G401.6 (cell line): ENCODE results near the gene RERE.

Source experiments
- FAIRE-seq: peaks from 2 replicates; lab custom pipeline; 2012; peaks lifted over from hg19 to GRCh38; lab: Jason Lieb, UNC

RERE gene

GRCh38 chr1:8374356-8374755 lies 443.1 kb downstream of the RERE start:
- no peak for FAIRE-seq

DNA sequence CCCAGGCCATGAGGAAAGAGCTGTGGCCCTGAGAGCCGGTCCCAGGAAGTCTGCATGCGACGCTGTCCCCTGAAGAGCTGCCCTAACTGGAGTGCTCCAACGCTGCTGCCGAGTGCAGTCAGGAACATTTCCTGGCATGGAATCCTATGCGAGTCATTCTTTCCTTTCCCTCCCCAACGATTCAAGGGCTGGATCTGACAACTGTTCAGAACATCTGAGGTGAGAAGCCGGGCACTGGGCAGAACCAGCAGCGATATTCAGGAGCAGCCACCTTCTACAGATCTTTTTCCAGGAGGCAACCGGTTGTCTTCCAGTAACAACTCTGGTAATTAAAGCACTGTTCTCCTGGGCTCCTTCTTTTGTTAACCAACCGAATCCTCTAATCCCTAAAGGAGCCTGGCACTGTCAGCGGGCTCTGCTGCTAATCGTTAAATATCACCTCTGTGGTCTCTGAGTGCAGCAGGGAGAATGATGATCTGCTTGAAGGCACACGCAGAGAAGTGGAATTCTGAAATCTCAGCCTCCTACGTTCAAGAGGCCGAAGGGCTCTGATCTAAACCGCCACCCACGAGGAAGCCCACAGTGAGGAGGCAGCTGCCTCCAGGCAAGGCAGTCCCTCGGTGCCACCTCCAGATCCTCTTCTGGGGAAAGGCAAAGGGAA lies 443.7 kb downstream of the RERE start:
- no peak for FAIRE-seq

GRCh38 chr1:8373125-8373524 lies 444.3 kb downstream of the RERE start:
- no peak for FAIRE-seq

GRCh38 chr1:8371372-8371991 lies 446.0 kb downstream of the RERE start:
- FAIRE-seq: no peak

GRCh38 chr1:8370905-8371315 lies 446.5 kb downstream of the RERE start:
- FAIRE-seq: no peak

DNA sequence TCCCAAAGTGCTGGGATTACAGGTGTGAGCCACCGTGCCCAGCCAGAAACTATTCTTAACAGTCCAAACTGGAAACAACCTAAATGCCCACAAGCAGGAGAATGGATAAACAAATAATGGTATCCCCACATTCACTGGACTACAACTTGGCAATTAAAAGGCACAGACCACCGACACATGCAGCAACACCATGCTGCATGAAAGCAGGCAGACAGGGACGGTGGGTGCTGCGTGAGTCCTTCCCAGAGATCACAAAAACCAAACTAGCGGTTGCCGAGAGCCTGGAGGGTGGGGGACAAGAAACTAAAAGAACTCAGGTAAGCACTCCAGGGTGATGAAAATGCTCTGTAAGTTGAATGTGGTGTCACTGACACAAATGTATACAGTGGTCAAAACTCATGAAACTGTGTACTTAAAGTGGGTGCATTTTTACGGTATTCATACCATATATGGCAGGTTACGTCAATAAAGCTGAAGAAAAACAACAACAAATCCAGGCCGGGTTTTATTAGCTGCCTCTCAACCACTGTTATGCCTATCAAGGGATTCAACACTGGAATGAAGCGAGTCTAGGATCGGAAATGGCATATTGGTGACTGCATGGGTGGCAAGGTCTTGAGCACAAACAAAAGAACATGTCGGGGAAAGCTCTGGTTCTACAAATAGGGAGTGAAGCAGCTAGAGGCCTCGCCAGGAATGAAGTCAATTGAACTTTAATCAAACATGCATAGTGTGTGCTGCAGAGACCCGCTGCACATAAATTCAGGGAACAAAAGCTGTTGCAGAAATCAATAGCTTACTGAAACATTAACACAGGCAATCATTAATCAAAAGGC lies 447.2 kb downstream of the RERE start:
- FAIRE-seq: no peak

DNA sequence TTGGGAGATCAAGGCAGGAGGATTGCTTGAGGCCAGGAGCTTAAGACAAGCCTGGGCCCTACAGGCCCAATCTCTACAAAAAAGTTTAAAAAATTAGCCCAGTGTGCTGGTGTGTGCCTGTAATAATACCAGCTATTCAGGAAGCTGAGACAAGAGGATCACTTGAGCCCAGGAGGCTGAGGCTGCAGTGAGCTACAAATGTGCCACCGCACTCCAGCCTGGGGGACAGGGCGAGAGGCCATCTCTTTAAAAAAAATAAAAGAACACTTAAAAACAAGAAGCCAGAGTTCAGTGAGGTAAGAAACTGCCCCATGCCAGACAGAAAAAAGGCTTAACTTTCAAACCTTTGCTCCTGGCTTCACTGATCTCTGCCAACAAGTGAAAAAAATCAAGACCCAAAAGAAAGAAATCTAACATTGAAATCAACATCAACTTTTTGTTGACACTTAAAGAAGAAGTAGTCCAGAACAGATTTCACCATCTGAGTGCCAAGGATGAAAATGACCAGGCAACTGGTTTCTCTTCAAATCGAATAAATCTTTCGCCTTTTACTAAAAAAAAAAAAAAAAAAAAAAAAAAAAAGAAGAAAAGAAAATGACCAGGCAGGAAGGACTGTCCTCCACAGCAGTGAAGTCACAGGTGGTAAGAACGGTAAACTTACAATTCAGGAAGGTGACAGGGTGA lies 448.3 kb downstream of the RERE start:
- no peak for FAIRE-seq

- no peak for FAIRE-seq
Observed at GRCh38 chr1:8367571-8368194, 449.8 kb downstream of the RERE start.

- FAIRE-seq: no peak
Observed at GRCh38 chr1:8365661-8366362, 451.6 kb downstream of the RERE start.

- no peak for FAIRE-seq
Observed at GRCh38 chr1:8364528-8365442, 452.7 kb downstream of the RERE start.

DNA sequence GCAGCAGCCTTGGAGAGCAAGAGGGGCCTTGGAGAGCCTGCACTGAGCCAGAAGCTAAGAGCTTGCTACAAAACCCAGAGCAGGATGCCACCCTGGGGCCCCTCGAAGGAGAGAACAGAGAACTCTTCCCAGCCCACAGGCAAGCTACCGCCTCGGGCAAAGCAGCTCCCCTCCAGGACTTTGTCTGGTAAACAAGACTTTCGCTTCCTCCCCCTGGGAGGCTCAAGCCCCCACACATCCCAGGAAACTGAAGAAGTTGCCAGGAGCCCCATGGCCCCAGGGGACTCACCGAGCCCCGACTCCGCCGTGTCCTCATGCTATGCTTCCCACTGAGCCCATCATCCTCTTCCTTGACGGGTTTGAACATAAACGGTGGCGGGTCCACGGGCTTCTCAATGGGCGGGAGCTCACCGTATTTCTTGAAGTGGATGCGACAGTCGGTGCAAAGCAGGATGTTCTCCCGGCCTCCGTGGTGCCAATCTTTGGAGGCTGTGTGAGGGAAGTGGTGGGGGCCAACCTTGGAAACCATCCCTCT lies 453.6 kb downstream of the RERE start:
- FAIRE-seq: no peak

DNA sequence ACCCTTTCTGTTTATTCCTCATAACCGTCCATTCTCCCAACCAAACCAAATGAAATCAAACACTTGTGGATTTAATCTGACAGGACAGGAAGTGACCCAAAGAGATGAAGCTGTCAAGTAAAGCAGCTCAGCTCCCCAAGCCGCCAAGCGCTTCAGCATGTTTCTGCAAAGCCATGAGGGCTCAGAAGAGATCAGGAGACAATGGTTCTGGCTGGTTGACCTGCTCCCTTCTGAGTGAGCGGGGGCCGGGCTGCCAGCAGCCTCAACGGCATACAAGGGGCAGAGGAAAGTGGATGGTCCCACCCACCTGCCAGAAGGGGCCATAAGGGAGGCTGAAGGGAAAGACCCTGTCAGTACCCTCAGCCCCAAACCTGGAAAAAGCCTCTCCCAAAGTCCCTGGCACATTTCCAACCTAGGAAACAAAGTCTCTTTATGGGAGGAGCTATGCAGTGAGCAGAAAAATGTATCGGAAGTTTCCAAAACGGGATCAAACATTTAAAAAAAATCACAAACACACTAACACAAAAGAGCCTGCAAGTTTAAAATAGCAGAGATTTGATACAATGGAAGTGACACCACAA lies 454.2 kb downstream of the RERE start:
- FAIRE-seq: no peak

DNA sequence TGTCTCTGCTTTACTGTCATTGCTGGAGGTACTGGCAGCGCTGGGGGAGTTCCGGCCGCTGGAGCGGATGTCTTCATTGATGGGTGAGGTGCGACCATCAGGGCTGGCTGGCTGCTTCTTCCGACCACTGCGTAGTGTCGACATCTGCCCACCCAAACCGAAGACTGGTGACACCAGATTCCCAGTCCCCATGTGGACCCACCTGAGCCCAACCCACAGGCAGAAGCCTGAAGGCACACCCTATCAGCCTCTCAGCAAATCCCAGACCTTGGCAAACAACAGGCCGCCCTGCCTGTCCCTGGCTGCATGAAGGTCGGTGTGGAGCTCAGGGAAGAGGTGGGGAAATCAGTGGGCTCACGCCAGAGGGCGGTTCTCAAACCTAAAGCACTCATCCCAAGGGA lies 454.7 kb downstream of the RERE start:
- FAIRE-seq: no peak

DNA sequence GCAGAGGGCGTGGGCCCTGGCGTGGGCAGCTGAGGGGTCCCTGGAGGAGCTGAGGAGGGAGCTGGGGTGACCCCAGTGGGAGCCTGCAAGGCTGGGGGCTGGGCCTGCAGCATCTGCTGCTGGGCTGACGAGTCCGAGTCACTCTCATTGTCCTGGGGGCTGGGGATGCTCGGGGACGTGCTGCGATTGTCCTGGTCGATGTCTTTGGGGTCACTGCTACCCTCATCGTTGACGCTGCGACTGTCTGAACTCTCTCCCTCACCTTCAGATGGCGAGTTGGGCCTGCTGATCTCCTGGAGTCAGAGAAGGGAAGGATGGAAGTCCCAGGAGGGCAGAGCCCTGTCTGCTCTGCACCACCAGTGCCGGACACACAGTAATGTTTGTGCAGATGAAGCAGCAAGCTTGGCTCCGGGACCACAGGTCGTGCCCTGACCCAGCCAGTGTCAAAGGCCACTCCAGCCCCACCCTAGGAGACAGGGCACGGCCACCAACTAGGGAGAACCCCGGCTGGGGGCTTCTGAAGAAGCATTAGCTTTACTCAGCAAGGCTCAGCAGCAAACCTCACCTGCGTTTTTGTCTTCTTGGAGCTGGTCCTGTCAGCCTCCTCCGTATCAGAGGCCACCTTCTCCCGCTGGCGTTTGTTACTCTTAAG lies 456.1 kb downstream of the RERE start:
- FAIRE-seq: no peak

- no peak for FAIRE-seq
Observed at GRCh38 chr1:8360493-8361197, 456.8 kb downstream of the RERE start.

DNA sequence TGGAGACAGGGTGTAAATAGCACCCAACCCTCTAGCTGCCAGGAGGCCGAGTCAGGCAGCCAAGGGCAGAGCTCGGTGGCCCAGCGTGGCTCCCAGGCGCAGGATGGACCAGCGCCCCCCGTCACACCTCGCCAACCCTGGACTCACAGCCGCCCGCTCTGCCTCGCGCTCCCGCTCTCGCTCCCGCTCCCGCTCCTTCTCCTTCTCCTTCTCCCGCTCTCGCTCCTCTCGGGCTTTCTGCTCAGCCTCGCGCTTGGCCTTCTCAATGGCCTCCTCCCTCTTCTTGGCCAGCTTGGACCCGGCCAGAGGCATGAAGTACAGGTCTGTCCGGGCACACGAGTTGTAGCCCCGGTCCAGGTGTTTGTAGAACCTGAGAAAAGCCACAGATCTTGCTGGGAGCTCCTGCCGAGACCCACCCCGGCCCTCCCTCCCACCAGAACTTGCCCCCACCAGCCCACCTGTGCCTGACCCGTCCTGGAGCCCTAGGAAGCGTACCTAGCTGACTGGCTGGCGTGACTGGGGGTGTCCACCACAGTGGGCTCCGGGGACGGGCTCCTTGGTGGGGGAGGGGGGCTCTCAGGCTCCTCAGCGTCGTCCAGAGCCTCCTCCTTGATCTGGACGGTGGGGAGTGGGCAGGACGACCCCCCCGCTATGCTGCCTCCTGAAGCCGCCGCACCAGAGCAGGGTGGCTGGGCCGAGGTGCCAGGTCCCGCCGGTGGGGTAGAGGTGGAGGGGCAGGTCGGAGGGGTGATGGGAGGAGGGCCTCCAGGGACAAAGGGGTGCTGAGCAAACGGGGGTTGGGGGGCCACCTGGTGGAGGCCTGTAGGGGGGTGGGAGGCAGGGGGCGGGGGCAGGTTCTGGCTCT lies 457.6 kb downstream of the RERE start:
- no peak for FAIRE-seq

GRCh38 chr1:8358897-8359616 lies 458.4 kb downstream of the RERE start:
- FAIRE-seq: no peak
